SK-N-SH (cell line): ENCODE results near the gene NT5C3A. TPM values are rescaled to one million over a fixed set of nuclear protein-coding genes. Genes with fewer than 3 reads are reported as not detected.

Source experiments
- CTCF ChIA-PET: fragments of 300-600, 350-600 bp; formaldehyde crosslinking; extraction: SDS; loops from one replicate; lab custom pipeline; 2021; lab: Yijun Ruan, JAX
- POLR2A ChIA-PET: fragments of 350-600 bp; sonication (Branson Sonifier 250); formaldehyde crosslinking; extraction: SDS; loops from one replicate; lab custom pipeline; 2020; ENCODE audit warnings: antibody characterized with exemption, inconsistent platforms; lab: Yijun Ruan, JAX
- DNase-seq: peaks from one replicate; pipeline ENCODE4 v3.0.0; 2012
- H2AFZ ChIP-seq: fragments of 200-600 bp; sonication (generic); 2 replicates; pipeline ENCODE4 v1.8.1; 2016; ENCODE audit warnings: antibody characterized with exemption, mild to moderate bottlenecking, low read depth
- H3F3A ChIP-seq: fragments of 200-600 bp; sonication (generic); replicated peaks from 2 replicates; pipeline ENCODE3; 2016; ENCODE audit warnings: antibody characterized with exemption, mild to moderate bottlenecking; ENCODE audit not compliant: insufficient read depth
- H3K27ac ChIP-seq, 2 experiments: fragments of 200-500 bp in 1 of 2; fragments of 200-600 bp in 1 of 2; sonication (Bioruptor generic) in 1 of 2; sonication (generic), shearing (Covaris generic) in 1 of 2; 2 replicates each; pipeline versions ENCODE4 v1.5.1 to v1.6.1; 2014 to 2016; ENCODE audit warnings: low read depth in 2 of 2, inconsistent platforms in 1 of 2, low read length in 1 of 2, mild to moderate bottlenecking in 1 of 2, mixed read lengths in 1 of 2
- H3K27me3 ChIP-seq: fragments of 200-600 bp; sonication (generic), shearing (Covaris generic); 2 replicates; pipeline ENCODE4 v1.6.1; 2016; ENCODE audit warnings: mixed run types; ENCODE audit not compliant: insufficient read depth
- H3K36me3 ChIP-seq, 2 experiments: fragments of 200-500 bp in 1 of 2; fragments of 200-600 bp in 1 of 2; sonication (Bioruptor generic) in 1 of 2; sonication (generic) in 1 of 2; replicated peaks in 1 of 2; 2 replicates each; pipeline versions ENCODE3 to v1.5.1; 2014 to 2016; ENCODE audit warnings: low read length in 1 of 2, mild to moderate bottlenecking in 1 of 2; ENCODE audit not compliant: insufficient read depth in 2 of 2, control insufficient read depth in 1 of 2
- H3K4me1 ChIP-seq, 2 experiments: fragments of 200-500 bp in 1 of 2; fragments of 200-600 bp in 1 of 2; sonication (Bioruptor generic) in 1 of 2; sonication (generic), shearing (Covaris generic) in 1 of 2; 2 replicates each; pipeline versions ENCODE4 v1.5.1 to v1.6.1; 2014 to 2016; ENCODE audit warnings: low read depth in 1 of 2, low read length in 1 of 2, mixed run types in 1 of 2; ENCODE audit not compliant: insufficient read depth in 2 of 2, control insufficient read depth in 1 of 2
- H3K4me2 ChIP-seq: fragments of 200-600 bp; sonication (generic), shearing (Covaris generic); 2 replicates; pipeline ENCODE4 v1.6.1; 2017; ENCODE audit warnings: mixed run types
- H3K4me3 ChIP-seq, 2 experiments: fragments of 200-500 bp in 1 of 2; fragments of 200-600 bp in 1 of 2; sonication (Bioruptor generic) in 1 of 2; sonication (generic), shearing (Covaris generic) in 1 of 2; 2 replicates each; pipeline versions ENCODE4 v1.5.1 to v1.8.1; 2014 to 2016; ENCODE audit warnings: low read depth in 2 of 2, inconsistent platforms in 1 of 2, low read length in 1 of 2, mild to moderate bottlenecking in 1 of 2, mixed read lengths in 1 of 2, moderate library complexity in 1 of 2
- H3K79me2 ChIP-seq: fragments of 200-600 bp; sonication (generic); 2 replicates; pipeline ENCODE4 v1.8.1; 2017; ENCODE audit warnings: mild to moderate bottlenecking; ENCODE audit not compliant: insufficient read depth
- H3K9ac ChIP-seq: fragments of 200-600 bp; sonication (generic); 2 replicates; pipeline ENCODE4 v1.6.1; 2017; ENCODE audit warnings: mixed run types
- H3K9me2 ChIP-seq: fragments of 200-600 bp; sonication (generic); 2 replicates; pipeline ENCODE4 v1.6.1; 2017; ENCODE audit warnings: mixed run types
- H3K9me3 ChIP-seq: fragments of 200-600 bp; sonication (generic); 2 replicates; pipeline ENCODE4 v1.6.1; 2017; ENCODE audit warnings: mixed run types, mild to moderate bottlenecking, moderate library complexity
- H4K20me1 ChIP-seq: fragments of 200-600 bp; sonication (generic); 2 replicates; pipeline ENCODE4 v1.6.1; 2017; ENCODE audit warnings: mild to moderate bottlenecking, mixed run types; ENCODE audit not compliant: insufficient read depth
- CHD2 ChIP-seq: fragments of 150-350 bp; IDR thresholded peaks from 2 replicates; pipeline ENCODE4 v1.6.1; 2018; ENCODE audit warnings: low read length; ENCODE audit not compliant: partially characterized antibody
- ELF1 ChIP-seq: IDR thresholded peaks from 2 replicates; pipeline ENCODE4 v1.4.0; 2012
- EP300 ChIP-seq, 2 experiments: IDR thresholded peaks; 2 replicates each; pipeline versions ENCODE4 v1.4.0 to v1.6.1; 2012; ENCODE audit warnings: borderline replicate concordance in 1 of 2, low read depth in 1 of 2, low read length in 1 of 2
- FOSL2 ChIP-seq: IDR thresholded peaks from 2 replicates; pipeline ENCODE4 v1.4.0; 2012; ENCODE audit warnings: low read depth, mild to moderate bottlenecking, moderate library complexity, borderline replicate concordance
- FOXJ3 ChIP-seq: sonication (generic); formaldehyde crosslinking; IDR thresholded peaks from 2 replicates; pipeline ENCODE4 v1.5.1; 2020; ENCODE audit warnings: mild to moderate bottlenecking, missing genetic modification reagents
- GABPA ChIP-seq: IDR thresholded peaks from 2 replicates; pipeline ENCODE4 v1.4.0; 2012; ENCODE audit warnings: low read depth, mild to moderate bottlenecking
- IRF3 ChIP-seq: fragments of 150-350 bp; IDR thresholded peaks from 2 replicates; pipeline ENCODE4 v1.6.1; 2016; ENCODE audit warnings: mild to moderate bottlenecking, low read depth, low read length
- MXI1 ChIP-seq: IDR thresholded peaks from 2 replicates; pipeline ENCODE4 v1.6.1; 2012; ENCODE audit warnings: mild to moderate bottlenecking, low read depth, low read length, improper control_type of control experiment
- NFIC ChIP-seq: IDR thresholded peaks from 2 replicates; pipeline ENCODE4 v1.4.0; 2012; ENCODE audit warnings: borderline replicate concordance
- NRF1 ChIP-seq: IDR thresholded peaks from 2 replicates; pipeline ENCODE4 v1.6.1; 2012; ENCODE audit warnings: low read depth, mild to moderate bottlenecking, low read length
- PBX3 ChIP-seq: IDR thresholded peaks from 2 replicates; pipeline ENCODE4; 2012
- POLR2AphosphoS5 ChIP-seq: IDR thresholded peaks from 2 replicates; pipeline ENCODE4 v1.6.1; 2012; ENCODE audit warnings: low read depth, low read length
- RFX5 ChIP-seq: IDR thresholded peaks from 2 replicates; pipeline ENCODE4 v1.6.1; 2012; ENCODE audit warnings: mild to moderate bottlenecking, improper control_type of control experiment, low read length
- SMC3 ChIP-seq: IDR thresholded peaks from 2 replicates; pipeline ENCODE4 v1.6.1; 2012; ENCODE audit warnings: low read depth, low read length, improper control_type of control experiment
- TCF12 ChIP-seq: IDR thresholded peaks from 2 replicates; pipeline ENCODE4 v1.4.0; 2012
- TEAD4 ChIP-seq: IDR thresholded peaks from 2 replicates; pipeline ENCODE4 v1.4.0; 2012; ENCODE audit warnings: mild to moderate bottlenecking, borderline replicate concordance; ENCODE audit not compliant: insufficient read depth
- USF1 ChIP-seq: IDR thresholded peaks from 2 replicates; pipeline ENCODE4 v1.4.0; 2012; ENCODE audit warnings: low read depth, borderline replicate concordance
- USF2 ChIP-seq: fragments of 150-350 bp; IDR thresholded peaks from 2 replicates; pipeline ENCODE4 v1.6.1; 2017; ENCODE audit warnings: antibody characterized with exemption, low read length, low read depth, borderline replicate concordance
- YY1 ChIP-seq: IDR thresholded peaks from 2 replicates; pipeline ENCODE4 v1.4.0; 2012; ENCODE audit warnings: low read depth, mild to moderate bottlenecking
- ZBTB33 ChIP-seq: IDR thresholded peaks from 2 replicates; pipeline ENCODE4 v1.4.0; 2012; ENCODE audit warnings: low read depth, borderline replicate concordance
- WGBS: methylation state at CpG from one replicate; pipeline ENCODE4 v1.1.6; 2017; ENCODE audit warnings: low lambda C conversion rate; 5-methylcytosine and 5-hydroxymethylcytosine counted together
- polyA plus RNA-seq, 3 experiments: library from polyadenylated mRNA; depleted of rRNA; stranded (reverse); fragments of >200 nt; gene quantifications; 2 replicates each; pipeline ENCODE4 v1.2.3, GENCODE V29; 2012

The NT5C3A gene
- polyA plus RNA-seq, 1 of the 3 experiments (the other 2 are of a cell fraction) = 13.2 TPM

- H3K27me3 ChIP-seq = no peaks in the 10 kb centered on the region
- peaks cover 4 to 15% of the 10 kb centered on the region in 2 experiments; a peak in 2 of 4 replicates for H3K4me1 ChIP-seq
- H3K36me3 ChIP-seq = no peaks in the 10 kb centered on the region
- H3F3A ChIP-seq = peaks cover 7% of the 10 kb centered on the region
- H3K27ac ChIP-seq = no peak overlapping the region
- TF ChIP-seq GABPA (no peak), MXI1 (no peak), TEAD4 (no peak), YY1 (no peak), PBX3 (no peak), NRF1 (no peak), NFIC (no peak), USF2 (no peak), ZBTB33 (no peak), CHD2 (no peak), ELF1 (no peak), POLR2AphosphoS5 (no peak), TCF12 (no peak), FOSL2 (no peak), RFX5 (no peak), SMC3 (no peak)
- ChIA-PET POLR2A (no interaction called here), CTCF (interaction anchor here (1.4 to 2.5 kb wide), 7 partner anchors 9 to 248 kb away, joined by 3 to 17 read pairs (median 6); partner anchors contain the start of gene NT5C3A)
- WGBS = 69% methylated on average over 1 of the region's 1 CpG
- no peak overlapping the region for H3K4me2 ChIP-seq
- H4K20me1 ChIP-seq = peaks cover 15% of the 10 kb centered on the region
- H3K9ac ChIP-seq = no peak overlapping the region
- DNase-seq = no peak
- no peak overlapping the region for H3K4me3 ChIP-seq
- H2AFZ ChIP-seq = no peak overlapping the region
- H3K79me2 ChIP-seq = peaks cover 99% of the 10 kb centered on the region
- H3K9me2 ChIP-seq = no peaks in the 10 kb centered on the region
- no peaks in the 10 kb centered on the region for H3K9me3 ChIP-seq
These were observed 13.9 kb downstream of the NT5C3A start for GRCh38 chr7:33048704-33049103.

GRCh38 chr7:33048257-33048656 lies 14.3 kb downstream of the NT5C3A start:
- H3K9ac ChIP-seq = no peak overlapping the region

More at GRCh38 chr7:33048257-33048656, 14.3 kb downstream of the NT5C3A start:
- CTCF ChIA-PET = interaction anchor here (0.9 to 2.5 kb wide), 5 partner anchors 12 to 248 kb away, joined by 3 to 17 read pairs (median 8); partner anchors contain the start of gene NT5C3A
- Histone ChIP-seq H3K27me3 (no peaks in the 10 kb centered on the region), H3K36me3 (no peaks in the 10 kb centered on the region), H4K20me1 (peaks cover 15% of the 10 kb centered on the region), H3K9me3 (no peaks in the 10 kb centered on the region), H3K9me2 (no peaks in the 10 kb centered on the region), H3K4me3 (no peak overlapping the region), H2AFZ (no peak overlapping the region), H3K27ac (no peak overlapping the region)
- POLR2A ChIA-PET = no interaction called here
- TF ChIP-seq ELF1 (no peak), FOSL2 (no peak), FOXJ3 (CRISPR knock-in tag) (no peak), USF1 (no peak), EP300 (IDR thresholded peaks at IDR 0.05; ENCODE audit: borderline replicate concordance in 1 of 2, low read depth in 1 of 2, low read length in 1 of 2) (no peak), IRF3 (no peak), MXI1 (no peak)
- TF ChIP-seq, all 33 proteins: peak for 0
- H3K4me2 ChIP-seq = no peak overlapping the region
- H3K79me2 ChIP-seq = peaks cover 98% of the 10 kb centered on the region
- no peak for DNase-seq
- H3K4me1 ChIP-seq = peaks cover 6 to 15% of the 10 kb centered on the region in 2 experiments; a peak in 3 of 4 replicates
- WGBS = 95% methylated on average over 3 of the region's 3 CpGs
- peaks cover 7% of the 10 kb centered on the region for H3F3A ChIP-seq
